Suprapubic skin (tissue), 3 donors: Measurements from ENCODE around the gene WDTC1.
"Not testable (repeated sequence)": the region's sequence is repeated elsewhere in the genome, so short reads cannot be mapped to it uniquely, and the experiment has no call there.

Source experiments
- POLR2A ChIP-seq, 2 donors: fragments of 450-650 bp; IDR thresholded peaks; one replicate each; pipeline ENCODE4 v1.6.1; 2017; ENCODE audit warnings: antibody characterized with exemption in 2 of 2, mild to moderate bottlenecking in 2 of 2, moderate library complexity in 2 of 2
- TF ChIP-seq, protein P1 (sequence below), 2 donors: fragments of 200-600 bp in 1 of 2; fragments of 450-650 bp in 1 of 2; sonication (generic) in 1 of 2; IDR thresholded peaks; one replicate each; pipeline ENCODE4 v1.5.1; 2016 to 2019; ENCODE audit warnings: antibody characterized with exemption in 2 of 2, mild to moderate bottlenecking in 1 of 2, moderate library complexity in 1 of 2

DNA sequence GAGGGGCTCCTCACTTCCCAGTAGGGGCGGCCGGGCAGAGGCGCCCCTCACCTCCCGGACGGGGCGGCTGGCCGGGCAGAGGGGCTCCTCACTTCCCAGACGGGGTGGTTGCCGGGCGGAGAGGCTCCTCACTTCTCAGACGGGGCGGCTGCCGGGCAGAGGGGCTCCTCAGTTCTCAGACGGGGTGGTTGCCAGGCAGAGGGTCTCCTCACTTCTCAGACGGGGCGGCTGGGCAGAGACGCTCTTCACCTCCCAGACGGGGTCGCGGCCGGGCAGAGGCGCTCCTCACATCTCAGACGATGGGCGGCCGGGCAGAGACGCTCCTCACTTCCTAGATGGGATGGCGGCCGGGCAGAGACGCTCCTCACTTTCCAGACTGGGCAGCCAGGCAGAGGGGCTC, 54.7 kb downstream of the WDTC1 start:
- TF ChIP-seq POLR2A (IDR thresholded peaks at IDR 0.05): not testable (repeated sequence)
- TF ChIP-seq, protein P1, sequence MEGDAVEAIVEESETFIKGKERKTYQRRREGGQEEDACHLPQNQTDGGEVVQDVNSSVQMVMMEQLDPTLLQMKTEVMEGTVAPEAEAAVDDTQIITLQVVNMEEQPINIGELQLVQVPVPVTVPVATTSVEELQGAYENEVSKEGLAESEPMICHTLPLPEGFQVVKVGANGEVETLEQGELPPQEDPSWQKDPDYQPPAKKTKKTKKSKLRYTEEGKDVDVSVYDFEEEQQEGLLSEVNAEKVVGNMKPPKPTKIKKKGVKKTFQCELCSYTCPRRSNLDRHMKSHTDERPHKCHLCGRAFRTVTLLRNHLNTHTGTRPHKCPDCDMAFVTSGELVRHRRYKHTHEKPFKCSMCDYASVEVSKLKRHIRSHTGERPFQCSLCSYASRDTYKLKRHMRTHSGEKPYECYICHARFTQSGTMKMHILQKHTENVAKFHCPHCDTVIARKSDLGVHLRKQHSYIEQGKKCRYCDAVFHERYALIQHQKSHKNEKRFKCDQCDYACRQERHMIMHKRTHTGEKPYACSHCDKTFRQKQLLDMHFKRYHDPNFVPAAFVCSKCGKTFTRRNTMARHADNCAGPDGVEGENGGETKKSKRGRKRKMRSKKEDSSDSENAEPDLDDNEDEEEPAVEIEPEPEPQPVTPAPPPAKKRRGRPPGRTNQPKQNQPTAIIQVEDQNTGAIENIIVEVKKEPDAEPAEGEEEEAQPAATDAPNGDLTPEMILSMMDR (IDR thresholded peaks at IDR 0.05): not testable (repeated sequence)
